H9 (cell line): Measurements from ENCODE around the gene FAM3A. TPM values are rescaled to one million over a fixed set of nuclear protein-coding genes. Genes with fewer than 3 reads are reported as not detected.

Experiments
- DNase-seq: peaks from one replicate; pipeline ENCODE4 v3.0.0-alpha.2; 2017
- H2AFZ ChIP-seq: one replicate; pipeline ENCODE4 v1.6.1; 2013; ENCODE audit warnings: mild to moderate bottlenecking, low read length, control low read depth, moderate library complexity
- H2AK5ac ChIP-seq: 2 replicates; pipeline ENCODE4 v1.6.1; 2013; ENCODE audit warnings: low read length, control low read depth, mixed read lengths; ENCODE audit not compliant: insufficient read length
- H2BK120ac ChIP-seq: one replicate; pipeline ENCODE4 v1.6.1; 2013; ENCODE audit warnings: low read depth, mild to moderate bottlenecking, low read length, control low read depth, inconsistent platforms; ENCODE audit not compliant: poor library complexity, severe bottlenecking
- H2BK12ac ChIP-seq: 2 replicates; pipeline ENCODE4 v1.6.1; 2013; ENCODE audit warnings: low read length, control low read depth, mixed read lengths, low read depth; ENCODE audit not compliant: insufficient read length
- H2BK15ac ChIP-seq: 2 replicates; pipeline ENCODE4 v1.6.1; 2013; ENCODE audit warnings: low read depth, low read length, control low read depth
- H2BK20ac ChIP-seq: one replicate; pipeline ENCODE4 v1.6.1; 2013; ENCODE audit warnings: low read depth, mild to moderate bottlenecking, low read length, control low read depth, inconsistent platforms; ENCODE audit not compliant: poor library complexity, severe bottlenecking
- H2BK5ac ChIP-seq: 2 replicates; pipeline ENCODE4 v1.6.1; 2013; ENCODE audit warnings: low read length, control low read depth, mixed read lengths; ENCODE audit not compliant: insufficient read length
- H3K14ac ChIP-seq: 2 replicates; pipeline ENCODE4 v1.6.1; 2013; ENCODE audit warnings: low read length, control low read depth; ENCODE audit not compliant: insufficient read depth
- H3K18ac ChIP-seq: 2 replicates; pipeline ENCODE4 v1.6.1; 2013; ENCODE audit warnings: low read depth, mild to moderate bottlenecking, mixed read lengths, low read length, control low read depth; ENCODE audit not compliant: insufficient read length
- H3K23ac ChIP-seq: 2 replicates; pipeline ENCODE4 v1.6.1; 2013; ENCODE audit warnings: low read length, control low read depth, mixed read lengths, low read depth; ENCODE audit not compliant: insufficient read length
- H3K23me2 ChIP-seq: 2 replicates; pipeline ENCODE4 v1.6.1; 2013; ENCODE audit warnings: low read depth, mild to moderate bottlenecking, mixed read lengths, low read length, control low read depth; ENCODE audit not compliant: insufficient read length, poor library complexity, severe bottlenecking
- H3K27ac ChIP-seq: 2 replicates; pipeline ENCODE4 v1.5.1; 2013; ENCODE audit warnings: low read length, control low read depth, mixed read lengths, low read depth; ENCODE audit not compliant: insufficient read length
- H3K27me3 ChIP-seq: 2 replicates; pipeline ENCODE4 v1.6.1; 2013; ENCODE audit warnings: low read length, control low read depth, inconsistent platforms; ENCODE audit not compliant: insufficient read depth
- H3K4ac ChIP-seq: 2 replicates; pipeline ENCODE4 v1.6.1; 2013; ENCODE audit warnings: low read depth, mild to moderate bottlenecking, control low read depth, inconsistent platforms, low read length, moderate library complexity
- H3K4me1 ChIP-seq: 2 replicates; pipeline ENCODE4 v1.6.1; 2013; ENCODE audit warnings: low read length, control low read depth, inconsistent platforms; ENCODE audit not compliant: insufficient read depth
- H3K4me2 ChIP-seq: 2 replicates; pipeline ENCODE4 v1.6.1; 2013; ENCODE audit warnings: low read length, control low read depth, mixed read lengths; ENCODE audit not compliant: insufficient read length, insufficient read depth
- H3K56ac ChIP-seq: 2 replicates; pipeline ENCODE4 v1.6.1; 2013; ENCODE audit warnings: low read depth, mild to moderate bottlenecking, mixed read lengths, low read length, control low read depth; ENCODE audit not compliant: insufficient read length
- H3K79me1 ChIP-seq: 2 replicates; pipeline ENCODE4 v1.6.1; 2013; ENCODE audit warnings: low read depth, mild to moderate bottlenecking, moderate library complexity, low read length, control low read depth, inconsistent platforms; ENCODE audit not compliant: insufficient read depth, poor library complexity, severe bottlenecking
- H3K79me2 ChIP-seq: 2 replicates; pipeline ENCODE4 v1.6.1; 2013; ENCODE audit warnings: low read length, control low read depth, inconsistent platforms; ENCODE audit not compliant: insufficient read depth
- H3K9ac ChIP-seq: 2 replicates; pipeline ENCODE4 v1.6.1; 2013; ENCODE audit warnings: low read length, control low read depth, mixed read lengths; ENCODE audit not compliant: insufficient read length; ENCODE audit errors: extremely low read depth
- H3K9me3 ChIP-seq: one replicate; pipeline ENCODE4 v1.6.1; 2013; ENCODE audit warnings: low read depth, low read length, inconsistent platforms; ENCODE audit not compliant: control insufficient read depth
- H3T11ph ChIP-seq: one replicate; pipeline ENCODE4 v1.6.1; 2013; ENCODE audit warnings: mild to moderate bottlenecking, low read length, control low read depth, inconsistent platforms
- H4K20me1 ChIP-seq: one replicate; pipeline ENCODE4 v1.6.1; 2013; ENCODE audit not compliant: control insufficient read depth, insufficient read length, insufficient read depth
- H4K5ac ChIP-seq: 2 replicates; pipeline ENCODE4 v1.6.1; 2013; ENCODE audit warnings: low read depth, mild to moderate bottlenecking, mixed read lengths, low read length, control low read depth; ENCODE audit not compliant: insufficient read length
- H4K8ac ChIP-seq: replicated peaks from 2 replicates; pipeline ENCODE4 v1.6.1; 2013; ENCODE audit warnings: low read length, control low read depth, mixed read lengths, low read depth; ENCODE audit not compliant: insufficient read length
- H4K91ac ChIP-seq: 2 replicates; pipeline ENCODE4 v1.6.1; 2013; ENCODE audit warnings: low read depth, mild to moderate bottlenecking, moderate library complexity, mixed read lengths, low read length, control low read depth; ENCODE audit not compliant: insufficient read length
- H3K27ac Mint-ChIP-seq, 3 experiments: 2 replicates in 2 of 3; 3 replicates in 1 of 3; pipeline ENCODE4 v1.8.0; 2020 to 2021; ENCODE audit warnings: mixed read lengths in 3 of 3, mild to moderate bottlenecking in 1 of 3, moderate library complexity in 1 of 3
- H3K27me3 Mint-ChIP-seq: 2 replicates; pipeline ENCODE4 v1.8.0; 2021; ENCODE audit warnings: low read depth, mild to moderate bottlenecking, moderate library complexity, mixed read lengths
- H3K36me3 Mint-ChIP-seq, 3 experiments: 2 replicates in 2 of 3; 3 replicates in 1 of 3; pipeline ENCODE4 v1.8.0; 2020 to 2021; ENCODE audit warnings: low read depth in 3 of 3, mixed read lengths in 3 of 3; ENCODE audit not compliant: insufficient read depth in 1 of 3
- H3K4me1 Mint-ChIP-seq, 2 experiments: 2 replicates each; pipeline ENCODE4 v1.8.0; 2020; ENCODE audit warnings: mixed read lengths in 2 of 2
- H3K4me3 Mint-ChIP-seq, 2 experiments: 2 replicates in 1 of 2; 3 replicates in 1 of 2; pipeline ENCODE4 v1.8.0; 2020 to 2021; ENCODE audit warnings: mild to moderate bottlenecking in 2 of 2, mixed read lengths in 2 of 2, moderate library complexity in 1 of 2
- H3K9me3 Mint-ChIP-seq, 2 experiments: 2 replicates in 1 of 2; 3 replicates in 1 of 2; pipeline ENCODE4 v1.8.0; 2020; ENCODE audit warnings: mild to moderate bottlenecking in 2 of 2, mixed read lengths in 2 of 2, moderate library complexity in 1 of 2
- CTCF ChIP-seq: fragments of 200-600 bp; sonication (generic); conservative IDR thresholded peaks from 3 replicates; pipeline ENCODE4 v1.8.0; 2021; ENCODE audit warnings: antibody characterized with exemption, mild to moderate bottlenecking
- WGBS: extraction: QIAGEN DNeasy Blood & Tissue Kit; methylation state at CpG from one replicate; pipeline ENCODE4 v1.1.7; 2013; ENCODE audit warnings: missing lambda C conversion rate, low lambda C conversion rate, mixed read lengths; ENCODE audit not compliant: insufficient read length; ENCODE audit errors: extremely low coverage; 5-methylcytosine and 5-hydroxymethylcytosine counted together
- total RNA-seq: library from RNA; stranded (reverse); gene quantifications from 2 replicates; pipeline ENCODE4 v1.2.1, GENCODE V29; 2021

FAM3A gene
- total RNA-seq, 1 experiment from 2014 or later: 22.8 TPM

DNA sequence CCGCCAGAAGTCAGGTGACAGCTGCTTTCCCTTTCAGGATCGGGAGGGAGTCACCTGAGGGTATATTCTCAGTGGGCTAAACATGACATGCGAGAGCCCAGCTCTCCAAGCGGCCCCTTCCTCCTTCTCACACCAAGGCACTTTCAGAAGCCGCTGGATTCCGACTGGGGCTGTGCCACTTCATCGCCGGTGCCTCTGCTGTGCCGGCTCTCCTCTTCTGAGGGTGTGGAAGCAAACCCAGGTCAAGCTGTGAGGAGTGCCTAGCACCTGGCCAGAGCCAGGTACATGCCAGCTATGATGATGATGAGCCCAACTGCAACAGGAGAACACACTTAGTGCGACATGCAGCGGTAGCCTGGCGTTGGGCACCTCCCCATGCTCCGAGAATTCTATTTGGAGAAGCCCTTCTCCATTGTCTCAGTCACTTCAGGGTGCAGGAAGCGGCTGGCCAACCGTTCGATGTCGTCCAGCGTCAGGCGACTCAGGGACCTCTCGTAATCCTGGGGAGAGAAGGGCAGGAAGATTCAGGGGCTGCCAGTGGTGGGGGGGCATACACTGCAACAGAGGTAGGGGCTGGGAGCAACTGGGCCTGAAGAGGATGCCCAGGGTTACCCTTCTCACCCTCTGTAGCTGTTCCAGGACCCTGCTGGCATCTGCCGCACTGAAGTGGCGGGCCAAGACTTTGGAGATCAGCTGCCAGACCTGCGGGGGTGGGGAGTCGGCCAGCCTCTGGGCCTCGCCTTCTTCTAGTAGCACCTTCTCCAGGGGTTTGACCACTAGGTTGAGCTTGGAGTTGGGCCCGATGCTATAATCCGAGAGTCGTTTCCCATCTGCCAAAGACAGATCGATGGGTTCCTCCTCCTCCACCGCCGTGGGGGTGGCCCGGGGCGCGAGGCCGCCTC, 30.6 kb downstream of the FAM3A start:
- WGBS: no CpG with 5 or more reads among the region's 35 CpGs
- Mint-ChIP-seq H3K9me3 (peaks cover 69 to 78% of the 10 kb centered on the region in 2 experiments), H3K27me3 (peaks cover 5% of the 10 kb centered on the region)

More for the DNA sequence above, 30.6 kb downstream of the FAM3A start:
- Histone ChIP-seq H4K8ac (no peak overlapping the region), H3K4me2 (peak overlapping the region; percentile 20), H3K79me2 (no peaks in the 10 kb centered on the region), H3K18ac (no peak overlapping the region), H3K56ac (no peak overlapping the region), H2BK5ac (no peak overlapping the region), H4K5ac (no peak overlapping the region), H3K4me1 (no peaks in the 10 kb centered on the region; the same call in 1 of the 2 replicates), H2AK5ac (no peak overlapping the region), H3K4ac (no peak overlapping the region), H2BK20ac (no peak overlapping the region), H3T11ph (no peak overlapping the region), H3K27me3 (no peaks in the 10 kb centered on the region), H3K9me3 (peaks cover 53% of the 10 kb centered on the region), H4K91ac (no peak overlapping the region), H3K79me1 (no peaks in the 10 kb centered on the region), H3K14ac (no peak overlapping the region), H2BK120ac (no peak overlapping the region), H3K23ac (no peak overlapping the region), H3K23me2 (no peaks in the 10 kb centered on the region), H2BK12ac (no peak overlapping the region), H3K9ac (no peak overlapping the region), H2AFZ (no peak overlapping the region), H2BK15ac (no peak overlapping the region), H4K20me1 (no peaks in the 10 kb centered on the region), H3K27ac (no peak overlapping the region)
- H3K27ac Mint-ChIP-seq: no peak overlapping the region
- H3K36me3 Mint-ChIP-seq: peaks cover 3 to 28% (median 22%) of the 10 kb centered on the region in 3 experiments; a peak in 6 of 7 replicates
- H3K4me1 Mint-ChIP-seq: peaks cover 6 to 15% of the 10 kb centered on the region in 2 experiments; a peak in 3 of 4 replicates
- DNase-seq: no peak
- TF ChIP-seq CTCF: no peak
- H3K4me3 Mint-ChIP-seq: peak overlapping the region; percentile 62 to 75
